IMR-90 (cell line): ENCODE results near the gene TENT5C. TPM values are rescaled to one million over a fixed set of nuclear protein-coding genes. Genes with fewer than 3 reads are reported as not detected.

Experiments used
- ATAC-seq: fragments of 200-7000 bp; cut with Tn5 transposase; 2 replicates; pipeline ENCODE4 v1.9.1; 2020; ENCODE audit warnings: low read depth, mild to moderate bottlenecking, moderate library complexity
- BruUV-seq: library from RNA; stranded (reverse); fragments of 400-500 nt; replicated peaks from 2 replicates; lab custom pipeline; 2021; lab: Mats Ljungman, UMichigan
- CTCF ChIA-PET: fragments of 300-600 bp; formaldehyde crosslinking; extraction: SDS; loops from one replicate; lab custom pipeline; 2021; ENCODE audit warnings: antibody characterized with exemption; lab: Yijun Ruan, JAX
- POLR2A ChIA-PET: fragments of 300-600 bp; sonication (Branson Sonifier 250); formaldehyde crosslinking; loops from one replicate; lab custom pipeline; 2022; ENCODE audit warnings: antibody characterized with exemption; ENCODE audit not compliant: unreplicated experiment; lab: Charles Lee
- DNase-seq: peaks from one replicate; pipeline ENCODE4 v3.0.0; 2013
- H2AFZ ChIP-seq: replicated peaks from 2 replicates; pipeline ENCODE3; 2013; ENCODE audit warnings: low read length, mild to moderate bottlenecking; ENCODE audit not compliant: poor library complexity
- H2AK5ac ChIP-seq: 2 replicates; pipeline ENCODE4 v1.6.1; 2013; ENCODE audit warnings: low read depth, low read length, inconsistent platforms
- H2AK9ac ChIP-seq: replicated peaks from 2 replicates; pipeline ENCODE3; 2013; ENCODE audit warnings: mild to moderate bottlenecking, low read depth, low read length, moderate library complexity; ENCODE audit not compliant: poor library complexity
- H2BK120ac ChIP-seq: 2 replicates; pipeline ENCODE4 v1.6.1; 2013; ENCODE audit warnings: low read depth, low read length, inconsistent platforms
- H2BK15ac ChIP-seq: 3 replicates; pipeline ENCODE4 v1.6.1; 2013; ENCODE audit warnings: low read depth, low read length, inconsistent platforms
- H2BK20ac ChIP-seq: 2 replicates; pipeline ENCODE4 v1.6.1; 2013; ENCODE audit warnings: low read depth, mild to moderate bottlenecking, inconsistent platforms, low read length, moderate library complexity
- H2BK5ac ChIP-seq: 2 replicates; pipeline ENCODE4 v1.6.1; 2013; ENCODE audit warnings: mild to moderate bottlenecking, low read depth, low read length, inconsistent platforms; ENCODE audit not compliant: poor library complexity, severe bottlenecking
- H3K14ac ChIP-seq: replicated peaks from 2 replicates; pipeline ENCODE4 v1.6.1; 2013; ENCODE audit warnings: low read depth, low read length, inconsistent platforms
- H3K18ac ChIP-seq: 2 replicates; pipeline ENCODE4 v1.6.1; 2013; ENCODE audit warnings: low read depth, low read length, control low read depth
- H3K23ac ChIP-seq: 2 replicates; pipeline ENCODE4 v1.6.1; 2013; ENCODE audit warnings: low read depth, low read length, inconsistent platforms
- H3K27ac ChIP-seq: 2 replicates; pipeline ENCODE4 v1.5.1; 2013; ENCODE audit warnings: mild to moderate bottlenecking, control low read depth, low read length; ENCODE audit not compliant: insufficient read depth
- H3K27me3 ChIP-seq: 2 replicates; pipeline ENCODE4 v1.6.1; 2013; ENCODE audit warnings: low read length; ENCODE audit not compliant: control insufficient read depth, insufficient read depth
- H3K36me3 ChIP-seq: 2 replicates; pipeline ENCODE4 v1.6.1; 2013; ENCODE audit warnings: low read length, mixed read lengths; ENCODE audit not compliant: control insufficient read depth, insufficient read depth
- H3K4ac ChIP-seq: 2 replicates; pipeline ENCODE4 v1.6.1; 2013; ENCODE audit warnings: low read depth, low read length, inconsistent platforms
- H3K4me1 ChIP-seq: 2 replicates; pipeline ENCODE4 v1.6.1; 2013; ENCODE audit warnings: low read length, mixed read lengths; ENCODE audit not compliant: control insufficient read depth, insufficient read depth
- H3K4me2 ChIP-seq: 2 replicates; pipeline ENCODE4 v1.6.1; 2013; ENCODE audit warnings: low read depth, mild to moderate bottlenecking, control low read depth, low read length, moderate library complexity
- H3K4me3 ChIP-seq: 2 replicates; pipeline ENCODE4 v1.5.1; 2013; ENCODE audit warnings: low read depth, mild to moderate bottlenecking, control low read depth, low read length, moderate library complexity; ENCODE audit not compliant: insufficient read depth
- H3K56ac ChIP-seq: 2 replicates; pipeline ENCODE4 v1.6.1; 2013; ENCODE audit warnings: low read length, inconsistent platforms; ENCODE audit not compliant: insufficient read depth; ENCODE audit errors: extremely low read depth
- H3K79me1 ChIP-seq, 2 experiments: 2 replicates each; pipeline ENCODE4 v1.6.1; 2013; ENCODE audit warnings: low read length in 2 of 2, inconsistent platforms in 1 of 2, low read depth in 1 of 2
- H3K9ac ChIP-seq: 2 replicates; pipeline ENCODE4 v1.6.1; 2013; ENCODE audit warnings: low read depth, low read length, control low read depth
- H3K9me1 ChIP-seq: 2 replicates; pipeline ENCODE4 v1.6.1; 2013; ENCODE audit warnings: low read length, inconsistent platforms; ENCODE audit not compliant: insufficient read depth
- H3K9me3 ChIP-seq: 2 replicates; pipeline ENCODE4 v1.6.1; 2013; ENCODE audit warnings: low read length; ENCODE audit not compliant: control insufficient read depth, insufficient read depth
- H4K20me1 ChIP-seq: 2 replicates; pipeline ENCODE4 v1.6.1; 2013; ENCODE audit warnings: low read length, inconsistent platforms; ENCODE audit not compliant: insufficient read depth
- H4K5ac ChIP-seq: 2 replicates; pipeline ENCODE4 v1.6.1; 2013; ENCODE audit warnings: mild to moderate bottlenecking, low read depth, low read length, control low read depth
- H4K8ac ChIP-seq, 2 experiments: 2 replicates each; pipeline ENCODE4 v1.6.1; 2013; ENCODE audit warnings: low read depth in 2 of 2, low read length in 2 of 2, control low read depth in 1 of 2, inconsistent platforms in 1 of 2
- H4K91ac ChIP-seq: 2 replicates; pipeline ENCODE4 v1.6.1; 2013; ENCODE audit warnings: low read depth, low read length, inconsistent platforms; ENCODE audit not compliant: insufficient read depth
- BHLHE40 ChIP-seq: fragments of 150-350 bp; IDR thresholded peaks from 2 replicates; pipeline ENCODE4 v1.6.1; 2016; ENCODE audit warnings: mild to moderate bottlenecking, low read depth, low read length
- CEBPB ChIP-seq: IDR thresholded peaks from 2 replicates; pipeline ENCODE4 v1.6.1; 2012; ENCODE audit warnings: low read depth, low read length, improper control_type of control experiment
- CHD1 ChIP-seq: IDR thresholded peaks from 2 replicates; pipeline ENCODE4 v1.6.1; 2012; ENCODE audit warnings: low read depth, low read length, improper control_type of control experiment
- CTCF ChIP-seq: conservative IDR thresholded peaks from 2 replicates; pipeline ENCODE4 v1.5.1; 2012; ENCODE audit warnings: mild to moderate bottlenecking, low read depth, low read length, improper control_type of control experiment
- ELK1 ChIP-seq: fragments of 150-350 bp; IDR thresholded peaks from 2 replicates; pipeline ENCODE4 v1.6.1; 2016; ENCODE audit warnings: low read depth, mild to moderate bottlenecking, low read length, moderate library complexity, borderline replicate concordance
- MAFK ChIP-seq: IDR thresholded peaks from 2 replicates; pipeline ENCODE4 v1.6.1; 2012; ENCODE audit warnings: low read depth, low read length, improper control_type of control experiment
- MXI1 ChIP-seq: IDR thresholded peaks from 2 replicates; pipeline ENCODE4 v1.6.1; 2012; ENCODE audit warnings: low read depth, mild to moderate bottlenecking, low read length, moderate library complexity, borderline replicate concordance
- NFE2L2 ChIP-seq: fragments of 150-350 bp; IDR thresholded peaks from 2 replicates; pipeline ENCODE4 v1.6.1; 2016; ENCODE audit warnings: low read depth, mild to moderate bottlenecking, low read length
- RAD21 ChIP-seq: IDR thresholded peaks from 2 replicates; pipeline ENCODE4 v1.6.1; 2012; ENCODE audit warnings: low read length, improper control_type of control experiment
- RFX5 ChIP-seq: IDR thresholded peaks from 2 replicates; pipeline ENCODE4 v1.8.0; 2012; ENCODE audit warnings: low read depth, mild to moderate bottlenecking, low read length, moderate library complexity
- SMC3 ChIP-seq: fragments of 150-350 bp; IDR thresholded peaks from 2 replicates; pipeline ENCODE4 v1.6.1; 2016; ENCODE audit warnings: low read depth, mild to moderate bottlenecking, antibody characterized with exemption, low read length, moderate library complexity
- USF2 ChIP-seq: fragments of 150-350 bp; IDR thresholded peaks from 2 replicates; pipeline ENCODE4 v1.6.1; 2017; ENCODE audit warnings: mild to moderate bottlenecking, antibody characterized with exemption, low read length, low read depth
- WGBS, 2 experiments: methylation state at CpG; one replicate each; pipeline versions ENCODE4 v1.1.5 to v1.1.7; 2013; ENCODE audit warnings: missing lambda C conversion rate in 2 of 2; ENCODE audit not compliant: insufficient read length in 1 of 2; ENCODE audit errors: extremely low coverage in 2 of 2; 5-methylcytosine and 5-hydroxymethylcytosine counted together
- dilution Hi-C: fragments of 300-500 bp; cut with HindIII; formaldehyde crosslinking; loops from one replicate; pipeline ENCODE4 v1.14.3; 2018; ENCODE audit warnings: low sequenced_read_pairs; ENCODE audit not compliant: unreplicated experiment
- in situ Hi-C: fragments of 300-500 bp; cut with MboI; formaldehyde crosslinking; loops from 3 replicates; pipeline ENCODE4 v1.14.3; 2019; ENCODE audit warnings: low sequenced_read_pairs, inconsistent platforms, mixed read lengths
- intact Hi-C: fragments of 100-400 bp; cut with micrococcal nuclease; formaldehyde crosslinking; loops from 2 replicates; pipeline ENCODE4 v1.10.0; 2022
- polyA plus RNA-seq, 3 experiments: library from polyadenylated mRNA; depleted of rRNA; stranded (reverse); fragments of >200 nt; gene quantifications; 2 replicates each; pipeline ENCODE4 v1.2.3, GENCODE V29; 2012; ENCODE audit warnings: low replicate concordance in 1 of 3
- total RNA-seq: library from RNA; depleted of rRNA; stranded (reverse); fragments of >200 nt; gene quantifications from 2 replicates; pipeline ENCODE4 v1.2.3, GENCODE V29; 2012

The TENT5C gene
- total and polyA plus RNA-seq, 2 of the 4 experiments (the other 2 are of a cell fraction): 1.5 to 4.1 TPM

- TF ChIP-seq ELK1: no peak
These were observed 55.2 kb downstream of the TENT5C start (continued) for GRCh38 chr1:117661027-117661426.

GRCh38 chr1:117662667-117663066 is 56.8 kb downstream of the TENT5C start:
- no peak overlapping the region for H3K56ac ChIP-seq
- H3K9me3 ChIP-seq: no peaks in the 10 kb centered on the region
- no peak overlapping the region for H2BK15ac ChIP-seq
- H4K8ac ChIP-seq: no peak overlapping the region
- ATAC-seq (no peak), DNase-seq (no peak)
- no peak overlapping the region for H3K23ac ChIP-seq
- no peaks in the 10 kb centered on the region for H3K36me3 ChIP-seq
- H3K4ac ChIP-seq: no peak overlapping the region
- no peak overlapping the region for H3K18ac ChIP-seq
- intact Hi-C loops: no loop called here
- H3K4me2 ChIP-seq: no peak overlapping the region
- H2AFZ ChIP-seq: no peak overlapping the region
- no TSS peak for BruUV-seq
- peaks cover 2% of the 10 kb centered on the region; the same call in 1 of the 2 replicates for H3K4me1 ChIP-seq
- H3K9ac ChIP-seq: no peak overlapping the region
- no peak overlapping the region for H3K27ac ChIP-seq
- no peak overlapping the region for H4K91ac ChIP-seq
- no peak overlapping the region for H4K5ac ChIP-seq
- H3K79me1 ChIP-seq: no peaks in the 10 kb centered on the region
- dilution Hi-C loops: no loop called here
- POLR2A ChIA-PET: no interaction called here
- no peak overlapping the region for H2BK120ac ChIP-seq
- H3K4me3 ChIP-seq: no peak overlapping the region
- no peaks in the 10 kb centered on the region for H4K20me1 ChIP-seq
- H2AK9ac ChIP-seq: no peak overlapping the region
- no peaks in the 10 kb centered on the region for H3K27me3 ChIP-seq
- in situ Hi-C loops: no loop called here
- no peak overlapping the region for H2AK5ac ChIP-seq
- no peak overlapping the region for H2BK20ac ChIP-seq
- CTCF ChIA-PET: no interaction called here
- H3K14ac ChIP-seq: no peak overlapping the region
- peaks cover 5% of the 10 kb centered on the region; the same call in 1 of the 2 replicates for H3K9me1 ChIP-seq
- no CpG with 5 or more reads among the region's 1 CpG for WGBS, 2 experiments
- H2BK5ac ChIP-seq: no peak overlapping the region
- TF ChIP-seq NFE2L2 (no peak), USF2 (no peak), CHD1 (no peak), BHLHE40 (no peak), RFX5 (no peak), CEBPB (no peak), SMC3 (no peak), MAFK (no peak), MXI1 (no peak), CTCF (no peak), ELK1 (no peak), RAD21 (no peak)
